Central memory CD8-positive, alpha-beta T cell (primary cell): ENCODE results near the gene MYCN.
"Not testable (repeated sequence)": the region's sequence is repeated elsewhere in the genome, so short reads cannot be mapped to it uniquely, and the experiment has no call there.

Source experiments
- ATAC-seq: fragments of 150-1000 bp; cut with Tn5 transposase; replicated peaks from 2 replicates; pipeline ENCODE4 v1.10.0; 2022; ENCODE audit warnings: mild to moderate bottlenecking, moderate FRiP score, moderate number of reproducible peaks; ENCODE audit not compliant: poor library complexity, severe bottlenecking; ENCODE audit errors: extremely low read depth
- DNase-seq, 2 donors: peaks; one replicate each; pipeline ENCODE4 v3.0.0; 2021; ENCODE audit warnings: low spot score in 2 of 2
- H3K27ac Mint-ChIP-seq: one replicate; pipeline ENCODE4 v1.8.0; 2022; ENCODE audit warnings: low read depth, mild to moderate bottlenecking, moderate library complexity, mixed read lengths
- H3K27me3 Mint-ChIP-seq: one replicate; pipeline ENCODE4 v1.8.0; 2022; ENCODE audit warnings: mixed read lengths
- H3K36me3 Mint-ChIP-seq: one replicate; pipeline ENCODE4 v1.8.0; 2022; ENCODE audit warnings: mild to moderate bottlenecking, moderate library complexity, mixed read lengths; ENCODE audit not compliant: insufficient read depth
- H3K4me1 Mint-ChIP-seq: one replicate; pipeline ENCODE4 v1.8.0; 2022; ENCODE audit warnings: mixed read lengths
- H3K4me3 Mint-ChIP-seq: one replicate; pipeline ENCODE4 v1.8.0; 2022; ENCODE audit warnings: mild to moderate bottlenecking, moderate library complexity, mixed read lengths
- H3K9me3 Mint-ChIP-seq: one replicate; pipeline ENCODE4 v1.8.0; 2022; ENCODE audit warnings: mixed read lengths

Gene MYCN

GRCh38 chr2:15954761-15955160 lies 14.4 kb downstream of the MYCN start:
- DNase-seq (no peak), ATAC-seq (no peak)
- H3K9me3 Mint-ChIP-seq, result no peaks in the 10 kb centered on the region
- no peaks in the 10 kb centered on the region for H3K36me3 Mint-ChIP-seq
- H3K27me3 Mint-ChIP-seq, result no peaks in the 10 kb centered on the region
- H3K4me3 Mint-ChIP-seq, result no peak overlapping the region
- H3K4me1 Mint-ChIP-seq, result no peaks in the 10 kb centered on the region
- H3K27ac Mint-ChIP-seq, result no peak overlapping the region

GRCh38 chr2:15955232-15955988 lies 15.1 kb downstream of the MYCN start:
- DNase-seq (no peak), ATAC-seq (no peak)
- no peaks in the 10 kb centered on the region for H3K36me3 Mint-ChIP-seq
- H3K4me1 Mint-ChIP-seq, result no peaks in the 10 kb centered on the region
- no peaks in the 10 kb centered on the region for H3K27me3 Mint-ChIP-seq
- H3K27ac Mint-ChIP-seq, result no peak overlapping the region
- H3K4me3 Mint-ChIP-seq, result no peak overlapping the region
- no peaks in the 10 kb centered on the region for H3K9me3 Mint-ChIP-seq

GRCh38 chr2:15956230-15956629 lies 15.9 kb downstream of the MYCN start:
- H3K27me3 Mint-ChIP-seq, result no peaks in the 10 kb centered on the region
- ATAC-seq (no peak), DNase-seq (no peak)
- no peak overlapping the region for H3K4me3 Mint-ChIP-seq
- no peak overlapping the region for H3K27ac Mint-ChIP-seq
- no peaks in the 10 kb centered on the region for H3K9me3 Mint-ChIP-seq
- no peaks in the 10 kb centered on the region for H3K36me3 Mint-ChIP-seq
- no peaks in the 10 kb centered on the region for H3K4me1 Mint-ChIP-seq

- Mint-ChIP-seq H3K4me3 (no peak overlapping the region), H3K36me3 (no peaks in the 10 kb centered on the region), H3K27me3 (no peaks in the 10 kb centered on the region), H3K4me1 (no peaks in the 10 kb centered on the region), H3K9me3 (no peaks in the 10 kb centered on the region), H3K27ac (no peak overlapping the region)
- DNase-seq, result no peak
- no peak for ATAC-seq
Measured at GRCh38 chr2:15956751-15957736, 16.7 kb downstream of the MYCN start.

GRCh38 chr2:15957881-15958713 lies 17.7 kb downstream of the MYCN start:
- DNase-seq, result no peak
- no peaks in the 10 kb centered on the region for H3K4me1 Mint-ChIP-seq
- ATAC-seq, result no peak
- no peaks in the 10 kb centered on the region for H3K27me3 Mint-ChIP-seq
- no peaks in the 10 kb centered on the region for H3K9me3 Mint-ChIP-seq
- no peak overlapping the region for H3K27ac Mint-ChIP-seq
- no peak overlapping the region for H3K4me3 Mint-ChIP-seq
- no peaks in the 10 kb centered on the region for H3K36me3 Mint-ChIP-seq

GRCh38 chr2:15959331-15960153 lies 19.2 kb downstream of the MYCN start:
- Mint-ChIP-seq H3K9me3 (no peaks in the 10 kb centered on the region), H3K27me3 (no peaks in the 10 kb centered on the region), H3K36me3 (no peaks in the 10 kb centered on the region), H3K4me3 (no peak overlapping the region), H3K4me1 (no peaks in the 10 kb centered on the region), H3K27ac (no peak overlapping the region)
- DNase-seq (no peak), ATAC-seq (no peak)

- DNase-seq, H3K27ac Mint-ChIP-seq, H3K36me3 Mint-ChIP-seq, H3K4me3 Mint-ChIP-seq, H3K4me1 Mint-ChIP-seq, H3K27me3 Mint-ChIP-seq, H3K9me3 Mint-ChIP-seq, ATAC-seq: not testable (repeated sequence)
Measured at GRCh38 chr2:15960154-15960520, 19.8 kb downstream of the MYCN start.

GRCh38 chr2:15963109-15963976 lies 23.0 kb downstream of the MYCN start:
- not testable (repeated sequence) for ATAC-seq, H3K27ac Mint-ChIP-seq, H3K36me3 Mint-ChIP-seq, H3K4me3 Mint-ChIP-seq, H3K27me3 Mint-ChIP-seq, H3K9me3 Mint-ChIP-seq, DNase-seq
- H3K4me1 Mint-ChIP-seq, result peaks cover 17% of the 10 kb centered on the region

GRCh38 chr2:15963977-15964670 lies 23.8 kb downstream of the MYCN start:
- Mint-ChIP-seq H3K4me3 (no peak overlapping the region), H3K4me1 (peaks cover 17% of the 10 kb centered on the region), H3K9me3 (no peaks in the 10 kb centered on the region), H3K36me3 (no peaks in the 10 kb centered on the region), H3K27ac (no peak overlapping the region), H3K27me3 (no peaks in the 10 kb centered on the region)
- ATAC-seq (no peak), DNase-seq (no peak)

GRCh38 chr2:15964936-15965563 lies 24.7 kb downstream of the MYCN start:
- Mint-ChIP-seq H3K27me3 (no peaks in the 10 kb centered on the region), H3K9me3 (no peaks in the 10 kb centered on the region), H3K27ac (no peak overlapping the region), H3K4me3 (no peak overlapping the region), H3K4me1 (peaks cover 17% of the 10 kb centered on the region), H3K36me3 (no peaks in the 10 kb centered on the region)
- no peak for DNase-seq
- no peak for ATAC-seq
